ENCODE results near the gene ANO8. TPM values are rescaled to one million over a fixed set of nuclear protein-coding genes. Genes with fewer than 3 reads are reported as not detected.

ANO8 gene
- total and polyA plus RNA-seq, 2 of the 8 experiments (the other 6 are each of a cell fraction or from before 2014, with no cell fraction given), result 9.5 to 20.7 TPM

DNA sequence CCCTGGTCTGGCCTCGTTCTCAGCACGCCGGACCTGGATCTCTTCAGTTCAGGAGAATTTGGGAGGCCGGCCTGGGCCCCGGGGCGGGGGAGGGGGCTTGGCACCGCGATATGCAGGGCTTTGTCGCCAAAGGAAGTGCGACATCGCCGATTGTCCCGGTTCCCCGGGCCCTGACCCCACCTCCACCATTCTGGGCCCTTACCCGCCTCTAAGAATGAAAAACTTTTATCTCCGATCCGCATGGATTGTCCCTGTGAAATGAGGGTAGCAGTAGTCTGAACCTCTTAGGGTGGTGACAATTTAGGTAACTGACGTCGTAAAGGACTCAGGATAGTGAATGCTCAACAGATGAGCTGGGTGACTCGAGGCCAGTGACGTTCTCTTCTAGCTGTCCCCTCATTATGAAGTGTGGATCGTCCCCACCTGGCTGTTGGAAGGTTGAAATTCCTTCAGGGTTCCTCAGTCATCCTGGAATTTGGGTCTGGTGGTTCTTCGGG, 24.6 kb downstream of the ANO8 start:
- peaks cover 21% of the 10 kb centered on the region for H3K79me1 ChIP-seq (ENCODE audit: low read depth, low read length)
- no peak overlapping the region for H2BK15ac ChIP-seq (ENCODE audit: low read length)
- H3K23ac ChIP-seq (ENCODE audit: insufficient read length), result no peak overlapping the region
- H3K18ac ChIP-seq (ENCODE audit: extremely low read depth, low read length), result no peak overlapping the region; the same call in 1 of the 2 replicates
- peak overlapping the region; percentile 4; the same call in 1 of the 2 replicates for H3K27ac ChIP-seq (ENCODE audit: low read depth, low read length)
- H3K4me1 ChIP-seq (replicated peaks in 1 of 4; ENCODE audit: control insufficient read depth in 3 of 4, insufficient read depth in 4 of 4, low read length in 3 of 4), result peaks cover 2 to 13% (median 5%) of the 10 kb centered on the region in 4 experiments; a peak in 5 of 7 replicates
- peaks cover 9% of the 10 kb centered on the region for H3K23me2 ChIP-seq (ENCODE audit: low read depth, low read length)
- CTCF ChIA-PET (ENCODE audit: partially characterized antibody), result interaction anchor here (1.0 to 2.4 kb wide), 4 partner anchors 7 to 36 kb away, joined by 3 to 13 read pairs (median 4); no protein-coding TSS in a partner anchor
- no peaks in the 10 kb centered on the region for H3K9me3 ChIP-seq (ENCODE audit: insufficient read depth in 2 of 2, low read depth in 1 of 2, low read length in 1 of 2)
- H2AK5ac ChIP-seq (ENCODE audit: low read depth, low read length), result no peak overlapping the region; the same call in 1 of the 2 replicates
- peaks cover 8 to 36% of the 10 kb centered on the region in 2 experiments; a peak in 3 of 4 replicates for H3K79me2 ChIP-seq (ENCODE audit: control insufficient read depth in 1 of 2, insufficient read depth in 2 of 2, low read length in 2 of 2)
- peaks cover 4 to 13% (median 9%) of the 10 kb centered on the region in 4 experiments for H3K36me3 ChIP-seq (ENCODE audit: control insufficient read depth in 2 of 4, insufficient read depth in 4 of 4, low read length in 3 of 4)
- 0 out of 2 replicates have a peak overlapping the region, but pooled peaks have one; percentile 12 for H2BK12ac ChIP-seq (ENCODE audit: low read depth, low read length)
- DNase-seq (ENCODE audit: low read depth in 1 of 2, low spot score in 2 of 2), result no peak
- H3K14ac ChIP-seq (ENCODE audit: insufficient read length), result no peak overlapping the region
- peaks cover 0 to 14% of the 10 kb centered on the region in 2 experiments for H4K20me1 ChIP-seq (replicated peaks in 1 of 2; ENCODE audit: control insufficient read depth in 1 of 2, insufficient read depth in 2 of 2, low read length in 2 of 2)
- no peak overlapping the region for H2BK120ac ChIP-seq (replicated peaks; ENCODE audit: low read depth, low read length)
- POLR2A ChIA-PET (ENCODE audit: partially characterized antibody), result interaction anchor here (0.7 to 18.5 kb wide), 9 partner anchors 16 to 84 kb away, joined by 3 to 329 read pairs (median 3); partner anchors contain the start of genes ANO8 and CCDC194
- H2BK20ac ChIP-seq (ENCODE audit: low read length), result no peak overlapping the region
- FAIRE-seq, result no peak
- peak overlapping the region; percentile 40 to 68 (median 47) for H3K9ac ChIP-seq (replicated peaks in 1 of 4; ENCODE audit: extremely low read depth in 1 of 4, low read depth in 3 of 4, low read length in 3 of 4)
- H3K4me3 ChIP-seq (ENCODE audit: extremely low read depth in 1 of 4, insufficient read depth in 2 of 4, low read depth in 3 of 4, low read length in 4 of 4), result peak overlapping the region; percentile 76 to 92 (median 80)
- WGBS, 2 experiments (ENCODE audit: extremely low coverage in 1 of 2, insufficient coverage in 1 of 2, insufficient read length in 1 of 2, insufficient replicate concordance in 2 of 2, low coverage in 1 of 2, low lambda C conversion rate in 2 of 2, missing lambda C conversion rate in 1 of 2), result 11% methylated on average over 20 of the region's 23 CpGs; no CpG with 5 or more reads in 1 of the 2 experiments
- H3K27me3 ChIP-seq (replicated peaks in 1 of 4; ENCODE audit: control insufficient read depth in 3 of 4, extremely low read depth in 1 of 4, insufficient read depth in 3 of 4, low read length in 3 of 4), result no peaks in the 10 kb centered on the region
- H4K5ac ChIP-seq (ENCODE audit: insufficient read length, low read depth, low read length), result no peak overlapping the region
- H3K56ac ChIP-seq (replicated peaks; ENCODE audit: insufficient read length, low read depth, low read length), result no peak overlapping the region
- H4K8ac ChIP-seq (ENCODE audit: extremely low read depth, insufficient read depth, low read length), result 0 out of 2 replicates have a peak overlapping the region, but pooled peaks have one; percentile 93
- H2BK5ac ChIP-seq (ENCODE audit: low read depth, low read length), result peak overlapping the region; percentile 84
- H2AFZ ChIP-seq (ENCODE audit: low read length), result no peak overlapping the region
- TF ChIP-seq TCF12 (IDR thresholded peaks at IDR 0.05; ENCODE audit: low read depth, low read length) (no peak), SP1 (IDR thresholded peaks at IDR 0.05; ENCODE audit: low read depth, low read length) (no peak), SUZ12 (IDR thresholded peaks at IDR 0.05; ENCODE audit: low read length) (no peak), BCL11A (IDR thresholded peaks at IDR 0.05; ENCODE audit: low read depth in 2 of 2, low read length in 2 of 2) (no peak), RNF2 (IDR thresholded peaks at IDR 0.05; ENCODE audit: borderline replicate concordance, low read depth, low read length, missing control alignments, poor library complexity, severe bottlenecking) (no peak), GTF2F1 (IDR thresholded peaks at IDR 0.05; ENCODE audit: borderline replicate concordance, low read depth, low read length) (no peak), JUND (IDR thresholded peaks at IDR 0.05; ENCODE audit: low read length) (no peak)
- no peak overlapping the region for H3K4ac ChIP-seq (replicated peaks; ENCODE audit: insufficient read length, low read depth, low read length)
- peak overlapping the region; percentile 72 to 82 for H3K4me2 ChIP-seq (ENCODE audit: insufficient read depth in 1 of 2, low read depth in 2 of 2, low read length in 2 of 2)
- H4K91ac ChIP-seq (replicated peaks; ENCODE audit: insufficient read length, low read length), result no peak overlapping the region

All from H1 (cell line).